Endothelial cell of umbilical vein (primary cell): ENCODE results near the gene ARHGAP28. TPM values are rescaled to one million over a fixed set of nuclear protein-coding genes. Genes with fewer than 3 reads are reported as not detected.

ENCODE experiments used
- BruUV-seq: library from RNA; stranded (reverse); fragments of 400-500 nt; replicated peaks from 2 replicates; lab custom pipeline; 2021; lab: Mats Ljungman, UMichigan
- CTCF ChIA-PET: fragments of 300-600, 350-600 bp; sonication (Branson Sonifier 250); formaldehyde crosslinking; loops from one replicate; lab custom pipeline; 2021; ENCODE audit warnings: antibody characterized with exemption, inconsistent platforms; lab: Charles Lee
- POLR2A ChIA-PET: fragments of 300-600, 350-600 bp; sonication (Branson Sonifier 250); formaldehyde crosslinking; loops from one replicate; lab custom pipeline; 2021; ENCODE audit warnings: antibody characterized with exemption, inconsistent platforms; lab: Charles Lee
- DNase-seq: peaks from one replicate; pipeline ENCODE4 v3.0.0-alpha.2; 2011; ENCODE audit warnings: low read depth, low spot score
- FAIRE-seq: peaks from 2 replicates; lab custom pipeline; 2011; peaks lifted over from hg19 to GRCh38; lab: Jason Lieb, UNC
- H2AFZ ChIP-seq: 2 replicates; pipeline ENCODE4 v1.6.0; 2012; ENCODE audit warnings: low read depth, low read length, control low read depth, inconsistent platforms
- H3K27ac ChIP-seq: 2 replicates; pipeline ENCODE4 v1.5.1; 2011; ENCODE audit warnings: low read depth, mild to moderate bottlenecking, control low read depth, low read length, moderate library complexity; ENCODE audit not compliant: insufficient read depth
- H3K27me3 ChIP-seq, 2 experiments: 2 replicates each; pipeline versions ENCODE4 v1.6.0 to v1.6.1; 2011; ENCODE audit warnings: low read length in 2 of 2, mixed read lengths in 1 of 2; ENCODE audit not compliant: control insufficient read depth in 2 of 2, insufficient read depth in 2 of 2
- H3K36me3 ChIP-seq, 2 experiments: 2 replicates in 1 of 2; 3 replicates in 1 of 2; pipeline ENCODE4 v1.5.1; 2011; ENCODE audit warnings: low read length in 2 of 2, mild to moderate bottlenecking in 1 of 2, moderate library complexity in 1 of 2; ENCODE audit not compliant: control insufficient read depth in 2 of 2, insufficient read depth in 2 of 2; ENCODE audit errors: extremely low read depth in 1 of 2
- H3K4me1 ChIP-seq: 3 replicates; pipeline ENCODE4 v1.5.1; 2011; ENCODE audit warnings: mild to moderate bottlenecking, low read length; ENCODE audit not compliant: control insufficient read depth, insufficient read depth; ENCODE audit errors: extremely low read depth
- H3K4me2 ChIP-seq: 2 replicates; pipeline ENCODE4 v1.6.1; 2011; ENCODE audit warnings: low read length, control low read depth, mixed read lengths; ENCODE audit not compliant: insufficient read depth
- H3K4me3 ChIP-seq, 3 experiments: fragments of 200-600 bp in 1 of 3; sonication (generic), shearing (Covaris generic) in 1 of 3; replicated peaks in 1 of 3; 2 replicates each; pipeline ENCODE4 v1.5.1; 2011 to 2016; ENCODE audit warnings: control low read depth in 3 of 3, low read length in 3 of 3, mild to moderate bottlenecking in 2 of 3, inconsistent platforms in 1 of 3, low read depth in 1 of 3, moderate library complexity in 1 of 3; ENCODE audit not compliant: insufficient read depth in 1 of 3
- H3K79me2 ChIP-seq: 2 replicates; pipeline ENCODE4 v1.6.0; 2012; ENCODE audit warnings: low read length, inconsistent platforms; ENCODE audit not compliant: control insufficient read depth, insufficient read depth
- H3K9ac ChIP-seq: replicated peaks from 2 replicates; pipeline ENCODE3; 2011; ENCODE audit warnings: low read length, control low read depth; ENCODE audit not compliant: insufficient read depth; ENCODE audit errors: extremely low read depth
- H3K9me1 ChIP-seq: replicated peaks from 3 replicates; pipeline ENCODE4 v1.6.0; 2011; ENCODE audit warnings: mild to moderate bottlenecking, low read length; ENCODE audit not compliant: control insufficient read depth, insufficient read depth; ENCODE audit errors: extremely low read depth
- H3K9me3 ChIP-seq: replicated peaks from 2 replicates; pipeline ENCODE4 v1.5.1; 2012; ENCODE audit warnings: low read length, inconsistent platforms; ENCODE audit not compliant: control insufficient read depth, insufficient read depth
- H4K20me1 ChIP-seq: replicated peaks from 2 replicates; pipeline ENCODE3; 2011; ENCODE audit warnings: mild to moderate bottlenecking, low read length; ENCODE audit not compliant: control insufficient read depth, insufficient read depth; ENCODE audit errors: extremely low read depth
- EZH2 ChIP-seq: IDR thresholded peaks from 2 replicates; pipeline ENCODE4 v1.6.1; 2012; ENCODE audit warnings: borderline replicate concordance, low read depth, mild to moderate bottlenecking, moderate library complexity, low read length, inconsistent platforms; ENCODE audit not compliant: severe bottlenecking
- FOS ChIP-seq: IDR thresholded peaks from 2 replicates; pipeline ENCODE4 v1.6.1; 2011; ENCODE audit warnings: mild to moderate bottlenecking, low read length, moderate library complexity, borderline replicate concordance; ENCODE audit not compliant: insufficient read depth
- GATA2 ChIP-seq: IDR thresholded peaks from 2 replicates; pipeline ENCODE4 v1.7.0; 2011; ENCODE audit warnings: low read depth, mild to moderate bottlenecking, moderate library complexity, mixed read lengths, low read length; ENCODE audit not compliant: insufficient read length, insufficient read depth
- JUN ChIP-seq: IDR thresholded peaks from 2 replicates; pipeline ENCODE4 v1.6.1; 2011; ENCODE audit warnings: borderline replicate concordance, low read depth; ENCODE audit not compliant: insufficient read length, insufficient read depth
- MYC ChIP-seq: IDR thresholded peaks from one replicate; pipeline ENCODE4 v1.6.1; 2011; ENCODE audit warnings: mild to moderate bottlenecking, low read depth, low read length
- POLR2A ChIP-seq: IDR thresholded peaks from 2 replicates; pipeline ENCODE4 v1.6.1; 2012; ENCODE audit warnings: low read depth, mild to moderate bottlenecking, control low read depth, low read length
- POLR2AphosphoS5 ChIP-seq: IDR thresholded peaks from 2 replicates; pipeline ENCODE4 v1.6.1; 2012; ENCODE audit warnings: low read depth, mild to moderate bottlenecking, control low read depth, low read length, moderate library complexity; ENCODE audit not compliant: insufficient read depth
- dilution Hi-C: fragments of 300-500 bp; cut with MboI; formaldehyde crosslinking; loops from one replicate; pipeline ENCODE4 v1.15.0; 2019; ENCODE audit warnings: low sequenced_read_pairs; ENCODE audit not compliant: extremely low pct_ligation_motif_present
- intact Hi-C: fragments of 100-400 bp; cut with micrococcal nuclease; formaldehyde crosslinking; loops from one replicate; pipeline ENCODE4 v1.10.0; 2022
- polyA plus RNA-seq, 4 experiments: library from polyadenylated mRNA; depleted of rRNA in 3 of 4; stranded (reverse) in 3 of 4; unstranded in 1 of 4; fragments of >200 nt; gene quantifications; 2 replicates each; pipeline versions ENCODE4 v1.2.1 to v1.2.3, GENCODE V29; 2011 to 2012; ENCODE audit warnings: missing spikeins in 1 of 4
- total RNA-seq: library from RNA; stranded (reverse); gene quantifications from 2 replicates; pipeline ENCODE4 v1.2.3, GENCODE V29; 2021
- TF ChIP-seq, protein P1 (sequence below): IDR thresholded peaks from 2 replicates; pipeline ENCODE4 v1.6.1; 2011; ENCODE audit not compliant: insufficient read depth, insufficient read length
- TF ChIP-seq, protein P2 (sequence below), 2 donors: IDR thresholded peaks; 1 replicate in 1 of 2; 2 replicates in 1 of 2; pipeline ENCODE4 v1.5.1; 2011; ENCODE audit warnings: low read length in 2 of 2, mild to moderate bottlenecking in 2 of 2, moderate library complexity in 2 of 2, control low read depth in 1 of 2, inconsistent platforms in 1 of 2, low read depth in 1 of 2; ENCODE audit not compliant: insufficient read depth in 1 of 2; ENCODE audit errors: extremely low read depth in 1 of 2

Gene ARHGAP28
- total and polyA plus RNA-seq, 2 donors (not counting 3 experiments of a cell fraction or from before 2014, with no cell fraction given) = 3.8 to 23.4 TPM

DNA sequence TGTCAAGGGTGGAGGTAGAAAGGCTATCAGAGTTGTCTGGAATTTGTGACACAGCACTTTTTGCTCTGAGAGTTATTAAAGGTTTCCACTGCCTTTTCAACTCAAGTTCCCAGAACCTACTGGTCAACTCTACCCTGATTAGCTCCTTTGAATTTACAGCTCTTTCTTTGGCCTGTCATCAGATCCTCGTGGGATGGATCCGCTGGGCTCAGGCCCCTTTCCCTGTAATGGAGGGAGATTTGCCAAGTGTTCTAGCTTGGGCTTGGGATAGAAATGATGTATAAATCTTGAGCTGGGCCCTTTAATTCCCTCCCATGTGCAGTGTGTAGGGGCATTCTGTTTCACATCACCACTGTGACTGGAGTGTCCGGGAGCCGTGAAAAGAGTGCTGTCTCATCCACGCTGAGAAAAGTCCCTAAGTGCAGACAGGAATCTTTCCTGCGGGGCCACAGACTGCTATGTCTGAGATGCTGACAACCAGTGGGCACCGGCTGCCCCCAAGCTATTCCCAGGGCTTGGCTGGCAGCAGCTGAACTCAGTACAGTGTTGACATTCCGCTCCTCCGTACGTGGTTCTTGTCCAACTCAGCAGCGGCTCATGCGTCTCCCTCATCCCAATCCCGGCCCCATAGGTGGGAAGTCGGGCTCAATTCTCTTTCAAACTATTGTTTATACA lies 46.9 kb upstream of the ARHGAP28 start:
- POLR2A ChIA-PET = no interaction called here
- peak; percentile 37 for FAIRE-seq

DNA sequence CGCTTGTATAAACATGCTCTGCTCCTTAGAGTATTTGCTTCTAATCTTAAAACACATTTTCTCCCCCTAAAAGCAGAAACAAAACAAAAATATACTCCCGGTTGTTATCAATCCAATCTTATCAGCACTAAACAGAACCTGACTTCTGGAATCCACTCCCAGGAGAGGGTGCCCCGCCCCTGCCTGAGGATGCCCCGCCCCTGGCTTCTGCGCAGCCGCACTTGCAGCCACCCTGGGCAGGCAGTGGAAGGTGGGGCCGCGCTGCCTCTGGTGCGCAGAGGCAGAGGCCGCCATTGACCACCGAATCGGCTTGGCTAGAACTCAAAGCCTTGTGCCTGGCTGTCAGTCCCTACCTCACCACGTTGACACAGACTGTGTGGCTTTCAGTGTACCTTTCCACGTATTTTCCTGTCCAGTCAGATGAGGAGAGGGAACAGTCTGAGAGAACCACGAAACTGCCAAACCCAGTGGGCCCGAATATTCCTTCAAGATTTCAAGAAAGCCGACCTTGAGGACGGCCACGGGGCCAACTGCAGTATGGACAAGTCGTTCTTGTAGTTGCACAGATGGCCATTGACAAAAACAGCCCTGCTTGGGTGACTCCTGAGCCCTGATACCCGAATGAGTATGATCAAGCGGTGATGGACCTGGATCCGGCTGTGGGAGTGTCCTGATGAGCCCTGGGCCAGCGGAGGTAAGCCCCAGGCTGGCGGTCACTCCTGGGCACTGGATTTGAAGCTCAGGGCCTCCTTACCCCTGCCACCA lies 46.2 kb upstream of the ARHGAP28 start:
- TF ChIP-seq POLR2A (no peak), GATA2 (no peak), MYC (no peak), FOS (no peak), JUN (no peak), POLR2AphosphoS5 (no peak), EZH2 (no peak)
- TF ChIP-seq, protein P1, sequence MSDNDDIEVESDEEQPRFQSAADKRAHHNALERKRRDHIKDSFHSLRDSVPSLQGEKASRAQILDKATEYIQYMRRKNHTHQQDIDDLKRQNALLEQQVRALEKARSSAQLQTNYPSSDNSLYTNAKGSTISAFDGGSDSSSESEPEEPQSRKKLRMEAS = no peak
- TF ChIP-seq, protein P2, sequence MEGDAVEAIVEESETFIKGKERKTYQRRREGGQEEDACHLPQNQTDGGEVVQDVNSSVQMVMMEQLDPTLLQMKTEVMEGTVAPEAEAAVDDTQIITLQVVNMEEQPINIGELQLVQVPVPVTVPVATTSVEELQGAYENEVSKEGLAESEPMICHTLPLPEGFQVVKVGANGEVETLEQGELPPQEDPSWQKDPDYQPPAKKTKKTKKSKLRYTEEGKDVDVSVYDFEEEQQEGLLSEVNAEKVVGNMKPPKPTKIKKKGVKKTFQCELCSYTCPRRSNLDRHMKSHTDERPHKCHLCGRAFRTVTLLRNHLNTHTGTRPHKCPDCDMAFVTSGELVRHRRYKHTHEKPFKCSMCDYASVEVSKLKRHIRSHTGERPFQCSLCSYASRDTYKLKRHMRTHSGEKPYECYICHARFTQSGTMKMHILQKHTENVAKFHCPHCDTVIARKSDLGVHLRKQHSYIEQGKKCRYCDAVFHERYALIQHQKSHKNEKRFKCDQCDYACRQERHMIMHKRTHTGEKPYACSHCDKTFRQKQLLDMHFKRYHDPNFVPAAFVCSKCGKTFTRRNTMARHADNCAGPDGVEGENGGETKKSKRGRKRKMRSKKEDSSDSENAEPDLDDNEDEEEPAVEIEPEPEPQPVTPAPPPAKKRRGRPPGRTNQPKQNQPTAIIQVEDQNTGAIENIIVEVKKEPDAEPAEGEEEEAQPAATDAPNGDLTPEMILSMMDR (IDR thresholded peaks at IDR 0.05; ENCODE audit: extremely low read depth in 1 of 2, insufficient read depth in 1 of 2, low read depth in 1 of 2, low read length in 2 of 2) = no peak
- ChIA-PET POLR2A (no interaction called here), CTCF (no interaction called here)
- Histone ChIP-seq H3K4me3 (no peak overlapping the region), H3K27ac (no peak overlapping the region), H3K27me3 (peaks cover 0 to 3% of the 10 kb centered on the region in 2 experiments), H2AFZ (peak overlapping the region; percentile 20), H3K9ac (no peak overlapping the region), H3K9me3 (no peaks in the 10 kb centered on the region), H3K9me1 (no peaks in the 10 kb centered on the region), H3K79me2 (no peaks in the 10 kb centered on the region), H3K4me1 (no peaks in the 10 kb centered on the region), H4K20me1 (no peaks in the 10 kb centered on the region), H3K36me3 (no peaks in the 10 kb centered on the region), H3K4me2 (no peak overlapping the region)
- no peak for FAIRE-seq
- intact Hi-C loops = loop anchor here (5.0 kb wide), 1 partner anchor 204 kb away; no protein-coding TSS in a partner anchor
- dilution Hi-C loops = no loop called here
- no TSS peak for BruUV-seq
- peak; percentile 57 for DNase-seq

More for the DNA sequence above, 46.9 kb upstream of the ARHGAP28 start:
- Histone ChIP-seq H4K20me1 (no peaks in the 10 kb centered on the region), H3K27me3 (peaks cover 0 to 3% of the 10 kb centered on the region in 2 experiments), H3K9me1 (no peaks in the 10 kb centered on the region), H3K4me1 (no peaks in the 10 kb centered on the region), H2AFZ (peak overlapping the region; percentile 20), H3K36me3 (no peaks in the 10 kb centered on the region), H3K9ac (no peak overlapping the region), H3K27ac (no peak overlapping the region), H3K4me2 (no peak overlapping the region), H3K79me2 (no peaks in the 10 kb centered on the region), H3K4me3 (no peak overlapping the region), H3K9me3 (no peaks in the 10 kb centered on the region)
- intact Hi-C loops (loop anchor here (5.0 kb wide), 1 partner anchor 205 kb away; no protein-coding TSS in a partner anchor), dilution Hi-C loops (no loop called here)
- BruUV-seq = no TSS peak
- TF ChIP-seq, protein P1 = no peak
- TF ChIP-seq POLR2A = no peak
- CTCF ChIA-PET = no interaction called here
- DNase-seq = no peak
